Activated T-helper 17 cell treated with anti-CD3 and anti-CD28 coated beads, Interleukin-2, amount 50 U/mL, for 72 hours (primary cell): Measurements from ENCODE around the gene SMARCAL1. TPM values are rescaled to one million over a fixed set of nuclear protein-coding genes. Genes with fewer than 3 reads are reported as not detected.
"Not testable (repeated sequence)": the region's sequence is repeated elsewhere in the genome, so short reads cannot be mapped to it uniquely, and the experiment has no call there.

ENCODE experiments used
- ATAC-seq: fragments of 150-1000 bp; cut with Tn5 transposase; replicated peaks from 2 replicates; pipeline ENCODE4 v1.10.0; 2021; ENCODE audit warnings: mild to moderate bottlenecking, moderate library complexity
- H3K27ac Mint-ChIP-seq: one replicate; pipeline ENCODE4 v1.8.0; 2022; ENCODE audit warnings: mixed read lengths
- H3K27me3 Mint-ChIP-seq: one replicate; pipeline ENCODE4 v1.8.0; 2022; ENCODE audit warnings: mixed read lengths
- H3K36me3 Mint-ChIP-seq: one replicate; pipeline ENCODE4 v1.8.0; 2022; ENCODE audit warnings: low read depth, mild to moderate bottlenecking, mixed read lengths
- H3K4me1 Mint-ChIP-seq: one replicate; pipeline ENCODE4 v1.8.0; 2022; ENCODE audit warnings: mixed read lengths
- H3K4me3 Mint-ChIP-seq: one replicate; pipeline ENCODE4 v1.8.0; 2022; ENCODE audit warnings: mild to moderate bottlenecking, mixed read lengths
- H3K9me3 Mint-ChIP-seq: one replicate; pipeline ENCODE4 v1.8.0; 2022; ENCODE audit warnings: mixed read lengths
- total RNA-seq, 2 donors: library from RNA; stranded (reverse); gene quantifications; one replicate each; pipeline ENCODE4 v1.2.3, GENCODE V29; 2022

Gene SMARCAL1
- total RNA-seq, 2 donors from 2014 or later: 26.1 to 27.3 TPM

GRCh38 chr2:216502381-216503158 is 90.3 kb downstream of the SMARCAL1 start:
- H3K4me1 Mint-ChIP-seq: peaks cover 39% of the 10 kb centered on the region
- H3K9me3 Mint-ChIP-seq: no peaks in the 10 kb centered on the region
- no peaks in the 10 kb centered on the region for H3K27me3 Mint-ChIP-seq
- no peak for ATAC-seq
- H3K36me3 Mint-ChIP-seq: peaks cover 94% of the 10 kb centered on the region
- peak overlapping the region; percentile 97 for H3K4me3 Mint-ChIP-seq
- peak overlapping the region; percentile 51 for H3K27ac Mint-ChIP-seq

GRCh38 chr2:216503159-216503629 is 90.9 kb downstream of the SMARCAL1 start:
- Mint-ChIP-seq H3K36me3 (peaks cover 100% of the 10 kb centered on the region), H3K27me3 (no peaks in the 10 kb centered on the region), H3K9me3 (no peaks in the 10 kb centered on the region), H3K27ac (peak overlapping the region; percentile 51), H3K4me3 (peak overlapping the region; percentile 97), H3K4me1 (peaks cover 36% of the 10 kb centered on the region)
- no peak for ATAC-seq

- Mint-ChIP-seq H3K27ac (peak overlapping the region; percentile 22), H3K9me3 (no peaks in the 10 kb centered on the region), H3K4me1 (peaks cover 36% of the 10 kb centered on the region), H3K36me3 (peaks cover 96% of the 10 kb centered on the region), H3K27me3 (no peaks in the 10 kb centered on the region), H3K4me3 (peak overlapping the region; percentile 29)
- ATAC-seq: no peak
Observed at GRCh38 chr2:216503697-216504375, 91.6 kb downstream of the SMARCAL1 start.

- Mint-ChIP-seq H3K27ac (peak overlapping the region; percentile 22), H3K4me3 (peak overlapping the region; percentile 29), H3K36me3 (peaks cover 91% of the 10 kb centered on the region), H3K4me1 (peaks cover 36% of the 10 kb centered on the region), H3K9me3 (no peaks in the 10 kb centered on the region), H3K27me3 (no peaks in the 10 kb centered on the region)
- no peak for ATAC-seq
Observed at GRCh38 chr2:216504376-216504762, 92.1 kb downstream of the SMARCAL1 start.

GRCh38 chr2:216505133-216506106 is 93.1 kb downstream of the SMARCAL1 start:
- H3K27me3 Mint-ChIP-seq: no peaks in the 10 kb centered on the region
- ATAC-seq: no peak
- H3K4me1 Mint-ChIP-seq: peaks cover 30% of the 10 kb centered on the region
- peak overlapping the region; percentile 45 for H3K27ac Mint-ChIP-seq
- no peaks in the 10 kb centered on the region for H3K9me3 Mint-ChIP-seq
- peaks cover 80% of the 10 kb centered on the region for H3K36me3 Mint-ChIP-seq
- no peak overlapping the region for H3K4me3 Mint-ChIP-seq

- no peak overlapping the region for H3K4me3 Mint-ChIP-seq
- no peak for ATAC-seq
- H3K4me1 Mint-ChIP-seq: peaks cover 20% of the 10 kb centered on the region
- no peaks in the 10 kb centered on the region for H3K27me3 Mint-ChIP-seq
- H3K9me3 Mint-ChIP-seq: no peaks in the 10 kb centered on the region
- peaks cover 60% of the 10 kb centered on the region for H3K36me3 Mint-ChIP-seq
- no peak overlapping the region for H3K27ac Mint-ChIP-seq
Observed at GRCh38 chr2:216507220-216508160, 95.2 kb downstream of the SMARCAL1 start.

GRCh38 chr2:216508229-216508628 is 95.9 kb downstream of the SMARCAL1 start:
- H3K4me3 Mint-ChIP-seq: no peak overlapping the region
- no peaks in the 10 kb centered on the region for H3K27me3 Mint-ChIP-seq
- no peaks in the 10 kb centered on the region for H3K9me3 Mint-ChIP-seq
- peaks cover 52% of the 10 kb centered on the region for H3K36me3 Mint-ChIP-seq
- H3K4me1 Mint-ChIP-seq: peaks cover 13% of the 10 kb centered on the region
- no peak overlapping the region for H3K27ac Mint-ChIP-seq
- ATAC-seq: no peak

- Mint-ChIP-seq H3K27me3 (no peaks in the 10 kb centered on the region), H3K27ac (no peak overlapping the region), H3K4me1 (no peaks in the 10 kb centered on the region), H3K36me3 (peaks cover 8% of the 10 kb centered on the region), H3K4me3 (no peak overlapping the region), H3K9me3 (no peaks in the 10 kb centered on the region)
- ATAC-seq: no peak
Observed at GRCh38 chr2:216516730-216517350, 104.6 kb downstream of the SMARCAL1 start.

GRCh38 chr2:216517447-216518225 is 105.4 kb downstream of the SMARCAL1 start:
- peaks cover 8% of the 10 kb centered on the region for H3K36me3 Mint-ChIP-seq
- H3K9me3 Mint-ChIP-seq: no peaks in the 10 kb centered on the region
- no peak overlapping the region for H3K27ac Mint-ChIP-seq
- H3K27me3 Mint-ChIP-seq: no peaks in the 10 kb centered on the region
- ATAC-seq: no peak
- no peak overlapping the region for H3K4me3 Mint-ChIP-seq
- no peaks in the 10 kb centered on the region for H3K4me1 Mint-ChIP-seq

GRCh38 chr2:216518566-216519119 is 106.4 kb downstream of the SMARCAL1 start:
- ATAC-seq, H3K9me3 Mint-ChIP-seq, H3K27ac Mint-ChIP-seq, H3K36me3 Mint-ChIP-seq, H3K27me3 Mint-ChIP-seq, H3K4me3 Mint-ChIP-seq, H3K4me1 Mint-ChIP-seq: not testable (repeated sequence)

- no peak overlapping the region for H3K27ac Mint-ChIP-seq
- H3K9me3 Mint-ChIP-seq: no peaks in the 10 kb centered on the region
- H3K36me3 Mint-ChIP-seq: peaks cover 8% of the 10 kb centered on the region
- no peaks in the 10 kb centered on the region for H3K27me3 Mint-ChIP-seq
- no peak overlapping the region for H3K4me3 Mint-ChIP-seq
- H3K4me1 Mint-ChIP-seq: no peaks in the 10 kb centered on the region
- ATAC-seq: peak; percentile 60
Observed at GRCh38 chr2:216519154-216519762, 107.0 kb downstream of the SMARCAL1 start.

- ATAC-seq: no peak
- Mint-ChIP-seq H3K27ac (no peak overlapping the region), H3K27me3 (no peaks in the 10 kb centered on the region), H3K4me1 (no peaks in the 10 kb centered on the region), H3K36me3 (peaks cover 8% of the 10 kb centered on the region), H3K9me3 (no peaks in the 10 kb centered on the region), H3K4me3 (no peak overlapping the region)
Observed at GRCh38 chr2:216520112-216520511, 107.8 kb downstream of the SMARCAL1 start.
